ENCODE results near the gene ERF.

Gene ERF

GRCh38 chr19:42291435-42291810 is 36.5 kb upstream of the ERF start:
- Histone ChIP-seq H3K4me1 (ENCODE audit: insufficient read depth, low read length) (no peaks in the 10 kb centered on the region), H3K9me3 (ENCODE audit: low read length) (no peaks in the 10 kb centered on the region), H3K27me3 (ENCODE audit: insufficient read depth, low read length) (no peaks in the 10 kb centered on the region), H3K4me3 (ENCODE audit: low read length) (no peak overlapping the region), H3K36me3 (ENCODE audit: insufficient read depth, low read length) (peaks cover 83% of the 10 kb centered on the region), H2AFZ (ENCODE audit: low read depth, low read length) (no peak overlapping the region)

DNA sequence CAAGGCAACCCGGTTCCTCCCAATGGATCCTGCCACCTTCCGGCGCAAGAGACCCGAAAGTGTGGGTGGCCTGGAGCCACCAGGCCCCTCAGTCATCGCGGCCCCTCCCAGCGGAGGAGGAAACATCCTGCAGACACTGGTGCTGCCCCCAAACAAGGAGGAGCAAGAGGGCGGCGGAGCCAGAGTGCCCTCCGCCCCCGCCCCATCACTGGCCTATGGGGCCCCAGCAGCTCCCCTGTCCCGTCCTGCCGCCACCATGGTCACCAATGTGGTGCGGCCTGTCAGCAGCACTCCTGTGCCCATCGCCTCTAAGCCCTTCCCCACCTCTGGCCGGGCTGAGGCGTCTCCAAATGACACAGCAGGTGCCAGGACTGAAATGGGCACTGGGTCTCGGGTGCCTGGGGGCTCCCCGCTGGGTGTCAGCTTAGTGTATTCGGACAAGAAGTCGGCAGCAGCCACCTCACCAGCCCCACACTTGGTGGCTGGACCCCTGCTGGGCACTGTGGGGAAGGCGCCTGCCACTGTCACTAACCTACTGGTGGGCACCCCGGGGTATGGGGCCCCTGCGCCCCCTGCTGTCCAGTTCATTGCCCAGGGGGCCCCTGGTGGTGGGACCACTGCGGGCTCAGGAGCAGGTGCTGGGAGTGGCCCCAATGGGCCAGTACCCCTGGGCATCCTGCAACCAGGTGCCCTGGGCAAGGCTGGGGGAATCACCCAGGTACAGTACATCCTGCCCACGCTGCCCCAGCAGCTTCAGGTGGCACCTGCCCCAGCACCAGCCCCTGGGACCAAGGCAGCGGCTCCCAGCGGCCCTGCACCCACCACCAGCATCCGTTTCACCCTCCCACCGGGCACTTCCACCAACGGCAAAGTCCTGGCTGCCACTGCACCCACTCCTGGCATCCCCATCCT is 35.9 kb upstream of the ERF start:
- no peaks in the 10 kb centered on the region for H3K27me3 ChIP-seq (ENCODE audit: insufficient read depth, low read length)
- H3K9me3 ChIP-seq (ENCODE audit: low read length), result no peaks in the 10 kb centered on the region
- H2AFZ ChIP-seq (ENCODE audit: low read depth, low read length), result no peak overlapping the region
- no peak overlapping the region for H3K4me3 ChIP-seq (ENCODE audit: low read length)
- H3K36me3 ChIP-seq (ENCODE audit: insufficient read depth, low read length), result peaks cover 80% of the 10 kb centered on the region
- peaks cover 5% of the 10 kb centered on the region for H3K4me1 ChIP-seq (ENCODE audit: insufficient read depth, low read length)

- no peak overlapping the region for H3K4me3 ChIP-seq (ENCODE audit: low read length)
- H3K36me3 ChIP-seq (ENCODE audit: insufficient read depth, low read length), result peaks cover 80% of the 10 kb centered on the region
- H3K4me1 ChIP-seq (ENCODE audit: insufficient read depth, low read length), result peaks cover 12% of the 10 kb centered on the region
- H3K27me3 ChIP-seq (ENCODE audit: insufficient read depth, low read length), result no peaks in the 10 kb centered on the region
- no peaks in the 10 kb centered on the region for H3K9me3 ChIP-seq (ENCODE audit: low read length)
- no peak overlapping the region for H2AFZ ChIP-seq (ENCODE audit: low read depth, low read length)
These were observed 35.2 kb upstream of the ERF start for GRCh38 chr19:42290136-42290522.

DNA sequence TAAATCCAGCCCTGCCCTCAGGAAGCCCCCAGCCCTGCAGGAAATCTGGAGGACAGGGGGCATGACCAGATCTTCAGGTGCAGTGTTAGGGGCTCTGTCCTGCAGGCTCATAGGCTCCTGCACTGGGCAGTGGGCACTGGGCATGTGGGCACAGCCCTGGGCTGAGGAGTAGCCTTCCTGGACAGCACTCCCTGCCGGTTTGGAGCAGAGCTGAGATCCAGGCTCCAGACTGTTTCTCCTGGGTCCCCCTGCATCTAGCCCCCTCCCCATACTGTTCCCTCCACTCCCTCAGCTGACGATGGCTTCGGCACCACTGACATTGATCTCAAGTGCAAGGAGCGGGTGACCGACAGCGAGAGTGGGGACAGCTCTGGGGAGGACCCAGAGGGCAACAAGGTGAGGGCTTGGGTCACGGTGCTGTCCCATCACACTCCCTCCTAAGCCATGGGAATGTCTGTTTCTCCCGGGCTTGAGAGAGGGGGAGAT is 34.7 kb upstream of the ERF start:
- Histone ChIP-seq H3K27me3 (ENCODE audit: insufficient read depth, low read length) (no peaks in the 10 kb centered on the region), H3K9me3 (ENCODE audit: low read length) (no peaks in the 10 kb centered on the region), H3K4me1 (ENCODE audit: insufficient read depth, low read length) (peaks cover 17% of the 10 kb centered on the region), H3K4me3 (ENCODE audit: low read length) (no peak overlapping the region), H3K36me3 (ENCODE audit: insufficient read depth, low read length) (peaks cover 79% of the 10 kb centered on the region), H2AFZ (ENCODE audit: low read depth, low read length) (no peak overlapping the region)

DNA sequence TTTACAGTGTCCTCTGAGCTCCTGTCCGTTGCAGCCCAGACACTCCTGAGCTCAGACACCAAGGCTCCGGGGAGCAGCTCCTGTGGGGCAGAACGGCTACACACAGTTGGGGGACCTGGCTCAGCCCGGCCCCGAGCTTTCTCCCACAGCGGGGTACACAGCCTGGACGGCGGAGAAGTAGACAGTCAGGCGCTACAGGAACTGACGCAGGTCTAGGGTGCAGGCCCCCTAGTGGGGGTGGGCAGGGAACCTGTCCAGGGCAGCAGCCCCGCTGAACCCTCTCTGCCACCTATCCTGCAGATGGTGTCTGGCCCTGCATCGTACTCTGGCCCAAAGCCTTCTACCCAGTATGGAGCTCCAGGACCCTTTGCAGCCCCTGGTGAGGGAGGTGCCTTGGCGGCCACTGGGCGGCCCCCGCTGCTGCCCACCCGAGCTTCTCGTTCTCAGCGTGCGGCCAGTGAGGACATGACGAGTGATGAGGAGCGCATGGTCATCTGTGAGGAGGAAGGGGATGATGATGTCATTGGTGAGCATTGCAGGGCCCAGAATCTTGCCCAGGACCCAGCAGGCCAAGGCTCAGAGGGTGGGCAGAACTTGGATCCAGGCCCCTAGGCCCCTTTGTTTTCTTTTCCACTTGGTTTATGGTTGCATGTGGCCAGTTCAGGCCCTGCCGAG is 34.1 kb upstream of the ERF start:
- H2AFZ ChIP-seq (ENCODE audit: low read depth, low read length), result no peak overlapping the region
- peaks cover 74% of the 10 kb centered on the region for H3K36me3 ChIP-seq (ENCODE audit: insufficient read depth, low read length)
- no peaks in the 10 kb centered on the region for H3K27me3 ChIP-seq (ENCODE audit: insufficient read depth, low read length)
- H3K9me3 ChIP-seq (ENCODE audit: low read length), result no peaks in the 10 kb centered on the region
- H3K4me3 ChIP-seq (ENCODE audit: low read length), result no peak overlapping the region
- peaks cover 17% of the 10 kb centered on the region for H3K4me1 ChIP-seq (ENCODE audit: insufficient read depth, low read length)

DNA sequence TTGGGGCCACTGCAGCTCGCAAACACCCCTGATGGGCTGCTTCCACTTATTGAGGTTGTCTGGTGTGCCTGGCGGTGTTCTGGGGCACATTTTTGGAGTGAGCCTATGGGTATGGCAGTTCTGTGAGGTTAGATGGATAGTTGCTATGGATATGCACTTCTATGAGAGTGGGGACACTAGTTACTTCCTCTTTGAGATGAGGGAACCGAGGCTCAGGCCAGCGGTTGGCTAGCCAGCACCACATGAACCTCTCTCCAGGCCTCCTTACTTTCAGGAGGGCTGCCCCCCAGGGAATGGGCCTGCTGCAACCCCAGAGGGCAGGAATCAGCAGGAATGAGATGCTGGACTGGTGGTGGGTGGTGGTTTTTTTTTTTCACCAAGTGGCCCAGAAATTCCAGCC is 33.5 kb upstream of the ERF start:
- peaks cover 19% of the 10 kb centered on the region for H3K4me1 ChIP-seq (ENCODE audit: insufficient read depth, low read length)
- H3K36me3 ChIP-seq (ENCODE audit: insufficient read depth, low read length), result peaks cover 67% of the 10 kb centered on the region
- no peaks in the 10 kb centered on the region for H3K9me3 ChIP-seq (ENCODE audit: low read length)
- H3K4me3 ChIP-seq (ENCODE audit: low read length), result no peak overlapping the region
- H2AFZ ChIP-seq (ENCODE audit: low read depth, low read length), result no peak overlapping the region
- no peaks in the 10 kb centered on the region for H3K27me3 ChIP-seq (ENCODE audit: insufficient read depth, low read length)

DNA sequence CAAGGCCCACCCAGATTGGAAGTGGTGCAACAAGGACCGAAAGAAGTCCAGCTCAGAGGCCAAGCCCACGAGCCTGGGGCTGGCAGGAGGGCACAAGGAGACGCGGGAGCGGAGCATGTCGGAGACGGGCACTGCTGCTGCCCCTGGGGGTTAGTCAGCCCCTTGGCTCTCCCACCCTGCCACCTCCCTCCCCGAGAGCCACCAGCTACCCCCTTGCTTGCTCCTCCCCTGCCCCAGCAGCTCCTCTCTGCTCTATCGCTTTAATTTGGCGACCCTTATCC is 32.8 kb upstream of the ERF start:
- H3K4me3 ChIP-seq (ENCODE audit: low read length), result no peak overlapping the region
- no peaks in the 10 kb centered on the region for H3K9me3 ChIP-seq (ENCODE audit: low read length)
- peaks cover 61% of the 10 kb centered on the region for H3K36me3 ChIP-seq (ENCODE audit: insufficient read depth, low read length)
- no peak overlapping the region for H2AFZ ChIP-seq (ENCODE audit: low read depth, low read length)
- no peaks in the 10 kb centered on the region for H3K27me3 ChIP-seq (ENCODE audit: insufficient read depth, low read length)
- H3K4me1 ChIP-seq (ENCODE audit: insufficient read depth, low read length), result peaks cover 25% of the 10 kb centered on the region

- Histone ChIP-seq H3K27me3 (ENCODE audit: insufficient read depth, low read length) (no peaks in the 10 kb centered on the region), H3K4me3 (ENCODE audit: low read length) (no peak overlapping the region), H2AFZ (ENCODE audit: low read depth, low read length) (no peak overlapping the region), H3K4me1 (ENCODE audit: insufficient read depth, low read length) (peaks cover 30% of the 10 kb centered on the region), H3K36me3 (ENCODE audit: insufficient read depth, low read length) (peaks cover 56% of the 10 kb centered on the region), H3K9me3 (ENCODE audit: low read length) (no peaks in the 10 kb centered on the region)
These were observed 32.3 kb upstream of the ERF start for GRCh38 chr19:42287017-42287826.

DNA sequence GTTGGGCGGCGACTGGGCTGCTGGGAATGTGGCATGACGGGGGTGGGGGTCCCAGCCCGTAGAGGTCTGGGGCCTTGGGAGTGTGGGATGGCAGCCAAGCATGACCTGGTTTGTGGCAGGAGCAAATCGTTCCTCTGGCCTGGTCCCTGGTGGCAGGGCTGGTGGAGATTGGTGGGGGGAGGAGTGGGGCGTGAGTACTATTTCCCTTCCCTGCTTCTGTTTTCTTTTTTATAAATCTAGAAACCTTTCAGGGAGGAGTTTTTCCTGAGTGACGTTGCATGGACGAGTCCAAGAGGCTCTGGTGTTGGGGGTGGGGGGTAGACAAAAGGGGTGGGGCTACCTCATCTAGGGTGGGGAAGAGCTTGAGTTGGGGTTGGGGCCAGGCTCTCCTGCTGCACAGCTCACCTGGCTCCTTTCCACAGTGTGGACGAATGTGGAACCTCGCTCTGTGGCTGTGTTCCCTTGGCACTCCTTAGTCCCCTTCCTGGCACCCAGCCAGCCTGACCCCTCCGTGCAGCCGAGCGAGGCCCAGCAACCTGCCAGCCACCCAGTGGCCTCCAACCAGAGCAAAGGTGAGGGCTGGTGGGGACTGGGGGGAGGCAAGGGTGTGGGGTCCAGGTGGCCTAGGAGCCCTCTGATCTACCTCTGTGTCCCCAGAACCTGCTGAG is 31.6 kb upstream of the ERF start:
- H3K9me3 ChIP-seq (ENCODE audit: low read length), result no peaks in the 10 kb centered on the region
- no peak overlapping the region for H2AFZ ChIP-seq (ENCODE audit: low read depth, low read length)
- peaks cover 37% of the 10 kb centered on the region for H3K4me1 ChIP-seq (ENCODE audit: insufficient read depth, low read length)
- peaks cover 48% of the 10 kb centered on the region for H3K36me3 ChIP-seq (ENCODE audit: insufficient read depth, low read length)
- H3K27me3 ChIP-seq (ENCODE audit: insufficient read depth, low read length), result no peaks in the 10 kb centered on the region
- H3K4me3 ChIP-seq (ENCODE audit: low read length), result no peak overlapping the region

DNA sequence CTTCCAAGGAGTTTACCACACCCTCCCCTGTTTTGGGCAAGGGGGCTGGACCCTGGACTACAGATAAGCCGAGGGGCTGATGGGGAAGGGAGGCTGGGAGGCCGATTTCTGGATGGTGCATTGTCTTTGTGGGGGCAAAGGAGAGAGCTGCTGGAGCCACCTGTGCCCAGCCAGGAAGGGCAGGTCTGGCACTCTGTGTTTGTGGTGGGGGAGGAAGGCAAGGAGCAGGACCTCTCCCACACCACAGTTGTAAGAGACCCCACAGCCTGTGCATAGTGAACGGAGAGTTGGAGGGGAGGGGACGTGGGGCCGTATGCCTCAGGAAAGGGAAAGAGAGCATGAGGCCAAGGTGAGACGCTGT is 31.0 kb upstream of the ERF start:
- Histone ChIP-seq H3K4me1 (ENCODE audit: insufficient read depth, low read length) (peaks cover 42% of the 10 kb centered on the region), H2AFZ (ENCODE audit: low read depth, low read length) (no peak overlapping the region), H3K27me3 (ENCODE audit: insufficient read depth, low read length) (no peaks in the 10 kb centered on the region), H3K36me3 (ENCODE audit: insufficient read depth, low read length) (peaks cover 44% of the 10 kb centered on the region), H3K4me3 (ENCODE audit: low read length) (peak overlapping the region; percentile 67), H3K9me3 (ENCODE audit: low read length) (no peaks in the 10 kb centered on the region)

- Histone ChIP-seq H3K36me3 (ENCODE audit: insufficient read depth, low read length) (peaks cover 39% of the 10 kb centered on the region), H3K27me3 (ENCODE audit: insufficient read depth, low read length) (no peaks in the 10 kb centered on the region), H2AFZ (ENCODE audit: low read depth, low read length) (no peak overlapping the region), H3K9me3 (ENCODE audit: low read length) (no peaks in the 10 kb centered on the region), H3K4me3 (ENCODE audit: low read length) (peak overlapping the region; percentile 67), H3K4me1 (ENCODE audit: insufficient read depth, low read length) (peaks cover 42% of the 10 kb centered on the region)
These were observed 30.6 kb upstream of the ERF start for GRCh38 chr19:42285541-42285941.

DNA sequence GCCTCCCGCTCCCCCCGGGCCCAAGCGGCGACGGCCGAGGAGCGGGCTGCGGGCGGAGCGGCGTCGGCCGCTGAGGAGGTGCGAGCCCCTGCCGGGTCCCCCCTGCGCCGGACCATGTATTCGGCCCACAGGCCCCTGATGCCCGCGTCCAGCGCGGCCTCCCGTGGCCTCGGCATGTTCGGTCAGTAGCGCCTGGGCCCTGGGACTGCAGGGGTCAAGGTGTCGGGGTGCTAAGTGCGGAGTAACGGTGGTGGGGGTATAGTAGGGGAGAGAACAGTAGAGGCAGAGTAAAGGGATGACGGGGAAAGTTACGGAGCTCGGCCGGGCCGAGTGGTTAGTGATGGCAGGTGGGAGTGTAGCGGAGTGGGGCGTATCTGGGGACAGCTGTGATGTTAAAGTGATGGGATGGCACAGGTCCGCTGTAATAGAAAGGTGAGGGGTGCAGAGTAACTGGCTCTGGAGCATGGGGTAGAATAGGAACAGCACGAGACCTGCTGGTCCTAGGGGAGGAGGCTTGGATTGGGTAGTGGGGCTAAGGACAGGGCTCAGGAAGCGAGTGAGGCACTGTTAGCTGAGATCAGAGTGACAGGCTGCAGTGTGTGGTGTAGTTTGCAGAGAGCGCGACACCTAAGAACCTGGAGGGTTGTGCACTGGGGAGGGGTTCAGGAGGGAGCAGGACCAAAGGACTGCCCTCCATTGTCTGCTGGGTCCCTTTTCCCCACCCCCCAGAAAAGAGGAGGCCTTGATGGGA is 29.8 kb upstream of the ERF start:
- Histone ChIP-seq H3K4me1 (ENCODE audit: insufficient read depth, low read length) (peaks cover 42% of the 10 kb centered on the region), H3K27me3 (ENCODE audit: insufficient read depth, low read length) (no peaks in the 10 kb centered on the region)

More for the DNA sequence above, 29.8 kb upstream of the ERF start:
- H3K9me3 ChIP-seq (ENCODE audit: low read length), result no peaks in the 10 kb centered on the region
- H2AFZ ChIP-seq (ENCODE audit: low read depth, low read length), result no peak overlapping the region
- peak overlapping the region; percentile 67 for H3K4me3 ChIP-seq (ENCODE audit: low read length)
- peaks cover 32% of the 10 kb centered on the region for H3K36me3 ChIP-seq (ENCODE audit: insufficient read depth, low read length)
